ENCODE data around the gene CTCFL. TPM values are rescaled to one million over a fixed set of nuclear protein-coding genes. Genes with fewer than 3 reads are reported as not detected.
"Not testable (repeated sequence)": the region's sequence is repeated elsewhere in the genome, so short reads cannot be mapped to it uniquely, and the experiment has no call there.

The CTCFL gene
- total and polyA plus RNA-seq, 8 donors, result not detected

DNA sequence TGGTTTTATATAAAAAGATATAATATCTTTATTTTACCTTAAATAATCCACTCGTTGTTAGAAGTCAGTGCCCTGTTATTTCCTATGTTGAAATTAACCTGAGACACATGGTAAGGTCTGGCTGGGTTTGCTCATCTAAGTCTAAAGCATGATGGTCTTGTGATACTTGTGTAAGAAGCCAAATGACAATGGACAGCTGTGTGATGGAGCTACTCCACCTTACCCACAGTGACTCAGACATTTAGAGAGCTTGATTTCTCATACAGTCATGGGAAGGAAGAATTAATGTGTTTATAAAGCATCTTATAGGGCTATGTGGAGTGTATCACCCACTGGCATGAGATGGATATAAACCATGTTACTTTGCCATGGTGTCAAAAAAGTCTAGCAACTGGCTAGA, 11.7 kb downstream of the CTCFL start:
- Histone ChIP-seq H3K27ac (no peak overlapping the region), H3K27me3 (peaks cover 0 to 3% (median 0%) of the 10 kb centered on the region in 3 donors), H3K9me3 (no peaks in the 10 kb centered on the region), H3K4me3 (no peak overlapping the region), H3K36me3 (no peaks in the 10 kb centered on the region), H3K4me1 (peaks cover 0 to 3% (median 0%) of the 10 kb centered on the region in 4 donors)
- intact Hi-C loops (cut with DNase I; ENCODE audit: low total_unique reads), result no loop called here
- no peak for DNase-seq
- no peak for TF ChIP-seq POLR2A (IDR thresholded peaks at IDR 0.05)
- TF ChIP-seq, protein P1, sequence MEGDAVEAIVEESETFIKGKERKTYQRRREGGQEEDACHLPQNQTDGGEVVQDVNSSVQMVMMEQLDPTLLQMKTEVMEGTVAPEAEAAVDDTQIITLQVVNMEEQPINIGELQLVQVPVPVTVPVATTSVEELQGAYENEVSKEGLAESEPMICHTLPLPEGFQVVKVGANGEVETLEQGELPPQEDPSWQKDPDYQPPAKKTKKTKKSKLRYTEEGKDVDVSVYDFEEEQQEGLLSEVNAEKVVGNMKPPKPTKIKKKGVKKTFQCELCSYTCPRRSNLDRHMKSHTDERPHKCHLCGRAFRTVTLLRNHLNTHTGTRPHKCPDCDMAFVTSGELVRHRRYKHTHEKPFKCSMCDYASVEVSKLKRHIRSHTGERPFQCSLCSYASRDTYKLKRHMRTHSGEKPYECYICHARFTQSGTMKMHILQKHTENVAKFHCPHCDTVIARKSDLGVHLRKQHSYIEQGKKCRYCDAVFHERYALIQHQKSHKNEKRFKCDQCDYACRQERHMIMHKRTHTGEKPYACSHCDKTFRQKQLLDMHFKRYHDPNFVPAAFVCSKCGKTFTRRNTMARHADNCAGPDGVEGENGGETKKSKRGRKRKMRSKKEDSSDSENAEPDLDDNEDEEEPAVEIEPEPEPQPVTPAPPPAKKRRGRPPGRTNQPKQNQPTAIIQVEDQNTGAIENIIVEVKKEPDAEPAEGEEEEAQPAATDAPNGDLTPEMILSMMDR (IDR thresholded peaks at IDR 0.05), result no peak
- no peak for TF ChIP-seq POLR2AphosphoS5 (IDR thresholded peaks at IDR 0.05)
- no peak for TF ChIP-seq EP300 (IDR thresholded peaks at IDR 0.05)
- WGBS, 5 donors, result 57 to 91% (median 76%) methylated on average over 1 of the region's 1 CpG

DNA sequence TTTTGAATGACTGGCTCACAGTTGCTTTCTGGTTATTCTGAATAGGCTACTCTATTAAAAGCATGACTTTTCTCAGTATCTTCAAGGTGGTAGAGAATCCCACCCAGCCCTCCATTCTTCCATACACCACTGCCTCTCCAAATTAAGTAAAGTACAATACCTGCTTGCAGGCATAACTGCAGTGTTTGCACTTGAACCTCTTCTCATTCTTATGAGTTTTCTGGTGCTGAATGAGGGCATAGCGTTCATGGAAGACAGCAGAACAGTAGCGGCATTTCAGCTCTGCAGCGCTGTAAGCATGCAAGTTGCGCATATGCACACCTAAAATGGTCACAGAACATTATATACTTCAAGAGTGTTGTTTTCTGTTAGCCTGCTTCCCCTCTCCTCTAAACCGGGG, 12.5 kb downstream of the CTCFL start:
- TF ChIP-seq EP300 (IDR thresholded peaks at IDR 0.05) (no peak), POLR2A (IDR thresholded peaks at IDR 0.05) (no peak), POLR2AphosphoS5 (IDR thresholded peaks at IDR 0.05) (no peak)
- TF ChIP-seq, protein P1 (IDR thresholded peaks at IDR 0.05), result no peak
- H3K27ac ChIP-seq, result no peak overlapping the region
- WGBS, 5 donors, result 80 to 88% (median 86%) methylated on average over 5 of the region's 5 CpGs
- H3K4me3 ChIP-seq, result no peak overlapping the region
- intact Hi-C loops (cut with DNase I; ENCODE audit: low total_unique reads), result no loop called here
- H3K27me3 ChIP-seq, result peaks cover 0 to 10% (median 0%) of the 10 kb centered on the region in 3 donors
- peaks cover 0 to 3% (median 0%) of the 10 kb centered on the region in 4 donors for H3K4me1 ChIP-seq
- no peaks in the 10 kb centered on the region for H3K36me3 ChIP-seq
- no peak for DNase-seq
- H3K9me3 ChIP-seq, result no peaks in the 10 kb centered on the region

DNA sequence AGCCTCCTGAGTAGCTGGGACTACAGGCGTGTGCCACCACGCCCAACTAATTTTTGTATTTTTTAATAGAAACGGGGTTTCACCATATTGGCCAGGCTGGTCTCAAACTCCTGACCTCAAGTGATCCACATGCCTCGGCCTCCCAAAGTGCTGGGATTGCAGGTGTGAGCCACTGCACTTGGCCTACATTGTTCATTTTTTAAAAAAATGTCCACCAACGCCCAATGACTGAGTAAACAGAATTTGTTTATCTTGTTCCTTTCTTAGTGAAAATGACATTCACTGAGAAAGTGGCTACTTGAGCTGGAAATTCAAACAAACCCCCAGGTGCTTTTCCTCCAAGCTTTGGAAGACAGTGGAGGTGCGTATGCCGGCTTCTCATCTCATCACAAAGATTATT, 13.2 kb downstream of the CTCFL start:
- H3K4me1 ChIP-seq; H3K27ac ChIP-seq; H3K36me3 ChIP-seq; intact Hi-C loops (cut with DNase I; ENCODE audit: low total_unique reads); DNase-seq; H3K9me3 ChIP-seq; H3K4me3 ChIP-seq: not testable (repeated sequence)
- 62 to 80% (median 72%) methylated on average over 7 of the region's 7 CpGs for WGBS, 5 donors
- H3K27me3 ChIP-seq, result peaks cover 0 to 15% (median 0%) of the 10 kb centered on the region in 3 donors

DNA sequence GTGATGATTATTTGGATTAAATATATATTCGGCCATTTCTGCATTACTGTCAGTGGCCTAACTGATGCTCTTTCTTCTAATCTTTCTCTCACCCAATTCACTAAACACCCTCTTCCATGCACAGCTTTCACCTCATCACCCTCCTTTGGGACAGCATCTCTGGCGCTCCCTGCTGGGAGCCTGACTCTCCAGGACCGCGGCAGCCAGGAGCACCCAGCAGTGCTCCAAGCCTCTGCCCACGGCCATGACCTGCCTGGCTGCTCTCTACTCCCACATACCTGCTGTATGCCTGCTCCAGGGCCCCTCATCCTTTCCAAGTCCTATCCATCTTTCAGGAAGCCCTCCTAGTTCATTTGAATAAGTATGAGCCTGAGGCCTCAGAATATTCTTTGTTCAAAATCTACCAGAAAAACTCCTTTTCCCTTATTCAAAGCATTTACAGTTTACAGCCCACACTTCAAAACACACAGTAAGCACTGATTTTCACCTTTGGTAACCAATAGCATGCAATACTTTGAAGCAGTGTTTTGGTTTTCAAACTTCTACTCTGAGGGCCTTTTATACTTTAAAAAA, 15.2 kb downstream of the CTCFL start:
- Histone ChIP-seq H3K9me3 (no peaks in the 10 kb centered on the region), H3K27ac (no peak overlapping the region), H3K4me3 (no peak overlapping the region), H3K36me3 (no peaks in the 10 kb centered on the region), H3K4me1 (peaks cover 0 to 3% (median 0%) of the 10 kb centered on the region in 4 donors), H3K27me3 (peaks cover 0 to 18% (median 0%) of the 10 kb centered on the region in 3 donors)
- WGBS, 5 donors, result 33 to 65% (median 53%) methylated on average over 5 of the region's 5 CpGs
- TF ChIP-seq, protein P1 (IDR thresholded peaks at IDR 0.05), result no peak
- no peak for TF ChIP-seq POLR2AphosphoS5 (IDR thresholded peaks at IDR 0.05)
- TF ChIP-seq EP300 (IDR thresholded peaks at IDR 0.05), result no peak
- no peak for TF ChIP-seq POLR2A (IDR thresholded peaks at IDR 0.05)
- DNase-seq, result peak; percentile 32 to 33
- intact Hi-C loops (cut with DNase I; ENCODE audit: low total_unique reads), result no loop called here

DNA sequence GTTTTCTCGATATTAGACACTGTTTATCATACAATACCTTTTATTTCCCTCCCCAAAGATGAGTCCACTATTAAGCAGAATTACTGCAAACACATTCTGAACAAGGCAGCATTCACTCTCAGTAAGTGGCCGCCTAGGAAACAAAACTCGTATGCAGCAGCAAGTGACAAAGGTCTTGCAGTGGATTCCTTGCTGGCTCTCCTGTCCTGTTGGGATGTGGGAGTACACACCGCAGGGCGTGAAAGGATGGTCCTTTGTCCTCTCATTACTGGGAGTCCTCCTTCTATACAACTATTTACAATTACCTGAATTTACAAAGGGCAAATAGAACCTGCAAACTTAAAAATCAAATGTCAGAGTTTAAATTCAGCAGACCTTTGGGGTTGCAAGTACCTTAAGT, 16.1 kb downstream of the CTCFL start:
- Histone ChIP-seq H3K4me1 (no peaks in the 10 kb centered on the region), H3K36me3 (no peaks in the 10 kb centered on the region), H3K27me3 (peaks cover 0 to 18% (median 0%) of the 10 kb centered on the region in 3 donors), H3K4me3 (no peak overlapping the region), H3K9me3 (no peaks in the 10 kb centered on the region), H3K27ac (no peak overlapping the region)
- intact Hi-C loops (cut with DNase I; ENCODE audit: low total_unique reads), result no loop called here
- TF ChIP-seq POLR2A (IDR thresholded peaks at IDR 0.05) (no peak), POLR2AphosphoS5 (IDR thresholded peaks at IDR 0.05) (no peak), EP300 (IDR thresholded peaks at IDR 0.05) (no peak)
- TF ChIP-seq, protein P1 (IDR thresholded peaks at IDR 0.05), result no peak
- no peak for DNase-seq
- WGBS, 5 donors, result 53 to 83% (median 62%) methylated on average over 5 of the region's 5 CpGs
